Thyroid gland (tissue), 4 donors: ENCODE results near the gene TXNDC2.

ENCODE experiments used
- POLR2A ChIP-seq, 2 donors: fragments of 450-650 bp; IDR thresholded peaks; one replicate each; pipeline ENCODE4 v1.6.1; 2017; ENCODE audit warnings: antibody characterized with exemption in 2 of 2, mild to moderate bottlenecking in 2 of 2, moderate library complexity in 1 of 2
- TF ChIP-seq, protein P1 (sequence below), 6 experiments: fragments of 200-600 bp in 3 of 6; fragments of 450-650 bp in 3 of 6; sonication (generic) in 3 of 6; IDR thresholded peaks; one replicate each; pipeline ENCODE4 v1.5.1; 2016 to 2019; ENCODE audit warnings: antibody characterized with exemption in 6 of 6, mild to moderate bottlenecking in 2 of 6, inconsistent platforms in 1 of 6, moderate library complexity in 1 of 6

DNA sequence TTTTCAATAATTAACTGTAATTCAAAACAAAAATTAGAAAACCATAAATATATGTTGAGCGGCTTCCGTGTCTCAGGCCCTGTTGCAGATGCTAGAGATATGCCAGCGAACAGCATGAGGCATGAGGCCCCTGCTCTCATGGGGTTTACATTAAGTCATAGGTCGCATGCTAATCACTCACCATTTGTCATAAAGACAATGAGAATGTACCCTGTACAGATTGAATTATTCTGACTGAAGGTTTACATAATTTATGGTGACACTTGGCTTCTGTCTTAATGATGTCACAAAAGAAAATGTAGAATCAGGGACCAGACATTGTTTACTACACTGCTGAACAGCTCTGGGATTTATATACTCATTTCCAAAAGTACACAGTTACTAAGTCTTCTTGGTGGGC is 22.1 kb downstream of the TXNDC2 start:
- TF ChIP-seq, protein P1, sequence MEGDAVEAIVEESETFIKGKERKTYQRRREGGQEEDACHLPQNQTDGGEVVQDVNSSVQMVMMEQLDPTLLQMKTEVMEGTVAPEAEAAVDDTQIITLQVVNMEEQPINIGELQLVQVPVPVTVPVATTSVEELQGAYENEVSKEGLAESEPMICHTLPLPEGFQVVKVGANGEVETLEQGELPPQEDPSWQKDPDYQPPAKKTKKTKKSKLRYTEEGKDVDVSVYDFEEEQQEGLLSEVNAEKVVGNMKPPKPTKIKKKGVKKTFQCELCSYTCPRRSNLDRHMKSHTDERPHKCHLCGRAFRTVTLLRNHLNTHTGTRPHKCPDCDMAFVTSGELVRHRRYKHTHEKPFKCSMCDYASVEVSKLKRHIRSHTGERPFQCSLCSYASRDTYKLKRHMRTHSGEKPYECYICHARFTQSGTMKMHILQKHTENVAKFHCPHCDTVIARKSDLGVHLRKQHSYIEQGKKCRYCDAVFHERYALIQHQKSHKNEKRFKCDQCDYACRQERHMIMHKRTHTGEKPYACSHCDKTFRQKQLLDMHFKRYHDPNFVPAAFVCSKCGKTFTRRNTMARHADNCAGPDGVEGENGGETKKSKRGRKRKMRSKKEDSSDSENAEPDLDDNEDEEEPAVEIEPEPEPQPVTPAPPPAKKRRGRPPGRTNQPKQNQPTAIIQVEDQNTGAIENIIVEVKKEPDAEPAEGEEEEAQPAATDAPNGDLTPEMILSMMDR (IDR thresholded peaks at IDR 0.05): no peak
- no peak for TF ChIP-seq POLR2A (IDR thresholded peaks at IDR 0.05)
